HG02943 (cell line): ENCODE measurements around the gene OR4X2.
"Not testable (repeated sequence)": the region's sequence is repeated elsewhere in the genome, so short reads cannot be mapped to it uniquely, and the experiment has no call there.

Experiments used
- ATAC-seq: cut with Tn5 transposase; IDR thresholded peaks from one replicate; pipeline ENCODE4 v1.9.1; 2021; ENCODE audit warnings: mild to moderate bottlenecking, low read depth, moderate library complexity; ENCODE audit not compliant: unreplicated experiment

OR4X2 gene, protein sequence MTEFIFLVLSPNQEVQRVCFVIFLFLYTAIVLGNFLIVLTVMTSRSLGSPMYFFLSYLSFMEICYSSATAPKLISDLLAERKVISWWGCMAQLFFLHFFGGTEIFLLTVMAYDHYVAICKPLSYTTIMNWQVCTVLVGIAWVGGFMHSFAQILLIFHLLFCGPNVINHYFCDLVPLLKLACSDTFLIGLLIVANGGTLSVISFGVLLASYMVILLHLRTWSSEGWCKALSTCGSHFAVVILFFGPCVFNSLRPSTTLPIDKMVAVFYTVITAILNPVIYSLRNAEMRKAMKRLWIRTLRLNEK

DNA sequence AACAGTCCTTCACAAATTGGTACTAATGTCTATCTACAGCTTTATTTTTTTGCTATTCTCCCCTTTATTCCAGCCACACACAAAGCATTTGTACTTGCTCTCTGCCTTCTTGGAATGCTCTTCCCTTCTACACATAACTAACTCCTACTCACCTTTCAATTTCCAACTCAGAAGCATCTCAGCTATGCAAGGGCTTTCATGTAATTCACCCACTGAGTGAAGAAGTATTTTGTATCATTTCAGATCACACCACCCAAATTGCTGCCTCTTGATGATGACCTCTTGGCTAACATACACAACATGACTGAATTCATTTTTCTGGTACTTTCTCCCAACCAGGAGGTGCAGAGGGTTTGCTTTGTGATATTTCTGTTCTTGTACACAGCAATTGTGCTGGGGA is at the start of gene OR4X2:
Gene OR4X2, plus strand, starts transcription at position 301 of the 400 bp plus-strand sequence. Its CDS starts 0 bp downstream, at position 301.
- ATAC-seq: no peak

DNA sequence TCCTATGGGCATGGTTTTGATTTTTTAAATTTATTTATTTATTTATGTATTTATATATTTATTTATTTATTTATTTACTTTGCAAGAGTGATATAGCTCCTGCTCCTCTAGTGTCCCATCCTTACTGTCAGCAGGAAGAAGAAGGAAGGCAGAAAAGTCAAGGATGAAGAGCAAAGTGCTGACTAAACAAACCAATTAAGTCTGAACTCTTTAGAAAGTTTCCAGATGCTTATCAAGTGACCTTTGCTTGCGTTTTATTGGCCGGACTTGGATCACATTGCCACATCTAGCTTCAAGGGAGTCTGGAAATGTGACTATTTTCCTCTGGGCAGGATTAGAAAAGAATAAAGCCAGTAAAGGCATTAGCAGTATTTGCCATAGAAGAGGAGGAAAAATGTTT is 37.0 kb upstream of the OR4X2 start:
- ATAC-seq: no peak

DNA sequence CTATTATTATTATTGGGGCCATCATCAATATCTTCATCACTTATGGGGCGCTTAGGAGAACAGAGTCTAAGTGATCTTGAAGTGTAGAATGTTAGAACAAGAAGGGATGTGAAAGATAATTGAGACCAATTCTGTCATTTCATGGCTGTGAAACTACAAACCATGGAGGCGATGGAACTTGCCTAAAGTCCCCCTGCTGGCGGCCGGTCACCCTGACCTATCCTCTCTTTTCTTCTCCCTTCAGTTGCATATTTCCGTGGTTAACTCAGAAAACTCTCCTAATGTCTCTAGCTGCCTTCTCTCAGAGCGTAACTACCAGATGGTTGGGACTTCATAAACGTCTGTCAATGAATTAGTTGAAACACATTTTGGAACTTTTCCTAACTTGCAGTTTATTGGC is 34.9 kb upstream of the OR4X2 start:
- ATAC-seq: no peak

DNA sequence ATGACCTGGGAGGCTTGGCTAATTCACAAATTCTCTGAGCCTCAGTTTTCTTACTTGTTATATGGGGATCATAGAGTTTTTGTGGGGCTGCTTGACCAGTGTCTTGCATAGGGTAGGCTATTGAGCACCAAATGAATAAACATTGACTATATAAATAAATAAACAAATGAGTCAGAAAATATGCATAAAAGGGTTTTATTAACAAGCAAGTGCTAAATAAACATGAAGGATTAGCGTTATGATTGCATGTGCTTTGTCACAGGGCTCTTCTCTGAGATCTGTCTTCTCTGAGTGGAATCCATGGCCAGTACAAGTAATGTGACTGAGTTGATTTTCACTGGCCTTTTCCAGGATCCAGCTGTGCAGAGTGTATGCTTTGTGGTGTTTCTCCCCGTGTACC is 28.4 kb upstream of the OR4X2 start, which contains the start of gene OR4B1:
Gene OR4B1, plus strand, starts transcription at position 301 of the 400 bp plus-strand sequence. Its CDS starts 0 bp downstream, at position 301.
- no peak for ATAC-seq

DNA sequence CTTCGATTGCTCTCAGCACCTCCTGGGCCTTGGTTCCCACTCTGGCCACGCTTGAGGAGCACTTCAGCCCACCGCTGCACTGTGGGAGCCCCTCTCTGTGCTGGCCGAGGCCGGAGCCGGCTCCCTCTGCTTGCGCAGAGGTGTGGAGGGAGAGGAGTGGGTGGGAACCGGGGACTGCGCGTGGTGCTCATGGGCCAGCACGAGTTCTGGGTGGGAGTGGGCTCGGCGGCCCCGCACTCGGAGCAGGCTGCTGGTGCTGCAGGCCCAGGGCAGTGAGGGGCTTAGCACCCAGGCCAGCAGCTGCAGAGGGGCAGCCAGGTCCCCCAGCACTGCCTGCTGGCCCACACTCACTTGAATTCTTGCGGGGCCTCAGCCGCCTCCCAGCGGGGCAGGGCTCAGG is 16.1 kb upstream of the OR4X2 start:
- no peak for ATAC-seq

DNA sequence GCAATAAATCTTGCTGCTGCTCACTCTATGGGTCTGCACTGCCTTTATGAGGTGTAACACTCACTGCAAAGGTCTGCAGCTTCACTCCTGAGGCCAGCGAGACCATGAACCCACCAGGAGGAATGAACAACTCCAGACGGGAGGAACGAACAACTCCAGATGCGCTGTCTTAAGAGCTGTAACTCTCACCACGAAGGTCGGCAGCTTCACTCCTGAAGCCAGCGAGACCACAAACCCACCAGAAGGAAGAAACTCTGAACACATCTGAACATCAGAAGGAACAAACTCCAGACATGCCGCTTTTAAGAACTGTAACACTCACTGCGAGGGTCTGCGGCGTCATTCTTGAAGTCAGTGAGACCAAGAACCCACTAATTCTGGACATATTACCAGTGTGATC is 14.8 kb upstream of the OR4X2 start:
- ATAC-seq: not testable (repeated sequence)

DNA sequence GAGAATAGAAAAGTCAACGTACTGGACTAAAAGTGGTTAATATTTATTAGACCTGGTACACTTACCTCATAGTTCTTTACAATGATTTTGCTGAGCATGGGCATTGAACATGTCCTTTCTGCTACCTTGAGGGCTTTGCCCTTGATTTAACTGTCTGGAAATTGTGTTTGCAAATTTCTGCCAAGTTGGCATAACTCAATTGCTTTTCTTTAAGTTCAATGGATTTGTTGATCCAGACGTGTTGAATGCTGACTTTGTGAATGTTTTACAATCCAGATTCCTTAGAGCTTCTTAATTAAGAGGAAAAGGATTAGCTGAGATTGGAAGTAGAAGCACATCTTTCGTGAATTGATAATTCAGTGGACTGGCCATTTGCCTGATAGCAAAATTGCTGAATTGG is 7.2 kb upstream of the OR4X2 start:
- ATAC-seq: no peak

DNA sequence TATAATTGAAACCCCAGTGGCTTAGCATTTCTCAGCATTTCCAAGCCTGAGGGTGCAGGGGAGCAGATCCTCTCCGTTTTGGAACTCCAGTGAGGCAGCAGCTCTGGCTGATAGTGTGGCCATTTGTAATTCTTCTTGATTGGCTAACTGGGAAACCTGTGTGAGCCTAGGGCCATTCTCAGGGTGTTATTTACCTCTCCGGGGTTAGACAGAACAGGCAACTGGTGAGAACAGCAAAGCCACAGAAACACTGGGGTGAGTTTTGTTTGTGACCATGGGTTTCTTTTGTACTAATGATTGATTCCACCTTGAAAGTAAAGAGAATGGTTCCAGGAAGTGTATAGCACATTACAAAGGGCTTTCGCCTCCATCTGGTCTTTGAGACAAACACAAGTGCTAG is 2.4 kb upstream of the OR4X2 start:
- no peak for ATAC-seq

DNA sequence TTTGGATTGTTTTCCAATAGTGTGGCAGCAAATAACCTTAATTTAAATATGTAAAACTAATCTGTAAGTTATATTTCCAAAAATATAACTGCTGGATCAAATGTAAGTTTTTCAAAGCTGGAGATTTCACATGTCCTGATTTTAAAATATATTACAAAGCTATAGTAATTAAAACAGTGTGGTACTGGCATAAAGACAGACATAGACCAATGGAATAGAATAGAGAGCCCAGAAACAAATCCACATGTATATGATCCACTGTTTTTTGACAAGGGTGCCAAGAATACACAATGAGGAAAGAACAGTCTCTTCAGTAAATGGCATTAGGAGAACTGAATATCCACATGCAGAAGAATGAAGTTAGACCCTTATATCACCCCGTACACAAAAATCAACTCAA is 4.0 kb downstream of the OR4X2 start:
- no peak for ATAC-seq

DNA sequence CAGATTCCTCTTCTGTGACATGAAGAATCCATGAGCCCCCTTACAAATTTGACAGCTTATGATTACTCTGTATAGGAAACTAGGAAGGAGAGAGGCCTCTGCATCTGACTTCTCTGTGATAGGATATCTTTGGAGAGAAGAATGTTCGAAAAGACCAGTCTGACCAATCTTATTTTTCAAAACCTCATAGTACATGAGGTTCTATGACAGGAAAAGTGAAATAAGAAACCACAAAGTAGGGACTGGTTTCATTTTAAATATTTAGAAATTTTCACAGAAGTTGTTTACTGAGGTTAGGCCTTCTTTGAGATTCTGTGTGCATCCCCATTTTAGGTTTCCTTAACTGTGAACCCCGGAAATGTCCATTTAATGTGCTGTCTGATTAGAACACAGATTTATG is 16.7 kb downstream of the OR4X2 start:
- no peak for ATAC-seq

DNA sequence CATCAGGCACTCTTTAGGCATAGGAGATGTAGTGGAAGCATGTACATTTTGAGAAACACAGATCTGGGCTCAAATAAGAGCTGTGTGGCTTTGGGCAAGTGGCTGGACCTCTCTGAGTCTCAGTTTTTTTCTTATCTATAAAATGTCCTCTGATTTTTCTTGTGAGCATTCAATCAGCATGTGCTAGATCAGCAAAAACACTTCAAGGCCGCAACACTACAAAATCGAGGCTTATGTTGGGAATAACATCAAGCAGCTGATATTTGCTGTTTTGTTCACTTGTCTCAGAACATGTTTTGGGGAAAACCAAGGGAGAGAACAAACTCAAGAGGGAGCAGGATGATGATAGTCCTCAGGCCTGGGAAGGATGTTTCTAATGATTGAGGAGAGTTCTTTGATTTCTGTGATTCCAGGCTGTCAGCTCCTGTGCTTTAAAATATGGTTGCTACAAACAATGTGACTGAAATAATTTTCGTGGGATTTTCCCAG is 18.6 kb downstream of the OR4X2 start, which contains the start of gene OR4X1:
Gene OR4X1, plus strand, starts transcription at position 439 of the 489 bp plus-strand sequence. Its CDS starts 0 bp downstream, at position 439.
- ATAC-seq: no peak

DNA sequence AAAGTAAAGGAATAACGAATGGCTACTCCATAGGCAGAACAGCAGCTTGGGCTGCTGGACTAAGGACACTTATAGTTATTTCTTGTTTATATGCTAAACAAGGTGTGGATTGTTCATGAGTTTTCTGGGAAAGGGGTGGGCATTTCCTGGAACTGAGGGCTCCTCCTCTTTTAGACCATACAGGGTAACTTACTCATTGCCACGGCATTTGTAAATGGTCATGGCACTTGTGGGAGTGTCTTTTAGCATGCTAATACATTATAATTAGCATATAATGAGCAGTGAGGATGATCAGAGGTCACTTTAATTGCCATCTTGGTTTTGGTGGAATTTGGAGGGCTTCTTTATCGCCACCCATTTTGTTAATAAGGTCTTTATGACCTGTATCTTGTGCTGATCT is 25.7 kb downstream of the OR4X2 start:
- ATAC-seq: no peak

DNA sequence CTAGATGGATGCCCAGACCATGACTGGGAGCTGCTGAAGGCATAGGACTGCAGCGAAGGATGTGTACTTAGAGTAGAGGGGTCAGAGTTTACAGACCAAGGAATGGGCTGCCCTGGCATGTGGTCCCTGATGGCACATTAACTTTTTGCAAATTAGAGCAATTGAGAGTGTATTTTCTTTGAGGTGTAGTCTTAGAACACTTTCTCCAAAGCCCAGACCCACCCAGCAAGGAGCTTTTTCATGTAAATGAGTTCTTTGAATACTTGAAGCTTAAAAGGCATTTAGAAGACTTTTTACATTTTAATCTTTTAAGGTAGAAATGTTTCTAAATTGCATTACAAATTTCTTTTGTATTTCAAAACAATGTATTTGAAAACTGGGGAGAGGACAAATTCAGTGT is 27.7 kb downstream of the OR4X2 start:
- ATAC-seq: no peak
